Mammary epithelial cell (primary cell): Measurements from ENCODE around the gene NOLC1.

Experiments used
- EZH2 ChIP-seq: IDR thresholded peaks from 2 replicates; pipeline ENCODE4 v1.6.1; 2012; ENCODE audit warnings: low read length, inconsistent platforms, borderline replicate concordance
- TF ChIP-seq, protein P1 (sequence below), 2 donors: IDR thresholded peaks in 1 of 2; conservative IDR thresholded peaks in 1 of 2; 2 replicates each; pipeline ENCODE4 v1.5.1; 2011 to 2012; ENCODE audit warnings: inconsistent platforms in 2 of 2, low read length in 2 of 2, mild to moderate bottlenecking in 2 of 2, control low read depth in 1 of 2, low read depth in 1 of 2; ENCODE audit not compliant: insufficient read depth in 1 of 2; ENCODE audit errors: extremely low read depth in 1 of 2

DNA sequence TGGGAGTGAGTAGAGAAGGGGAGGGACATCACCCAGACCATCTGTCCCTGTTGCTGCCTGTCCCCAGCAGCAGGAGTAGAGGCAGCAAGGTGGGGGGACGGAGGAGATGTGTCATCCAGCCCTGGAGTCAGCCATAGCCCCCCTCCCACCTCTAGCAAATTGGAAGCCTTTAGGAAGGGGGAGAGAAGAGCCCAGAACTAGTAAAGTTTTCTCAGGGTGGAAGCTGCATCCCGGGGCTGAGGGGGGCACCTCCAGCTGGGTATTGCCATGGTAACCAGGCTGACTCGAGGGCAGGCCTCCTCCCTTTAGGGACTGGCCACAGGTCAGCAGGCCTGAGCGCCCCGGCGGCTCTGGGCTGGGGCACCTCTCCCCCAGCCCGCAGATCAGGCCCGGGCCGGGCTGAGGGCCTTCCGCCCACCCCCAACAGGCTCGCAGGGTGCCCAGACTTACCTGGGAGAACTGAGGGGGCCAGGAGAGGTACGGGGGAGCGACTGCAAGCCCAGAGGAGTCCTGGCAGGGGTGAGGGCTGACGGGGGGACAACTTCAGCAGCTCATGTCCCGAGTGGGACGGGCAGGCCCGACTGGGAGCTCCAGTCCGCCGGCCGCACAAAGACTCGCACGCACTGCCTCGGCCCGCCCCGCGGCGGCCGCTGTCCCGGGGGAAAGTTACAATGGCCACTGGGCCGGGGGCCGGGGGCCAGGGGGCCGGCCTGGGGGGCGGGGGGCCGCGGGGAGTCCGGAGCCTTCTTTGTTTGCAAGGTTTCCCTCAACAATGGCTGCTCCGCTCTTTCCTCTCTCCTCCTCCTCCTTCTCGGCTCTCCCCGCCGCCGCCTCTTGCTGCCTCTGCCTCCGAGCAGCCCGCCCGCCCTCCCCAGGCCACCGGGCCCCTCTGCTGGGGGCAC, 38.0 kb upstream of the NOLC1 start:
- TF ChIP-seq, protein P1, sequence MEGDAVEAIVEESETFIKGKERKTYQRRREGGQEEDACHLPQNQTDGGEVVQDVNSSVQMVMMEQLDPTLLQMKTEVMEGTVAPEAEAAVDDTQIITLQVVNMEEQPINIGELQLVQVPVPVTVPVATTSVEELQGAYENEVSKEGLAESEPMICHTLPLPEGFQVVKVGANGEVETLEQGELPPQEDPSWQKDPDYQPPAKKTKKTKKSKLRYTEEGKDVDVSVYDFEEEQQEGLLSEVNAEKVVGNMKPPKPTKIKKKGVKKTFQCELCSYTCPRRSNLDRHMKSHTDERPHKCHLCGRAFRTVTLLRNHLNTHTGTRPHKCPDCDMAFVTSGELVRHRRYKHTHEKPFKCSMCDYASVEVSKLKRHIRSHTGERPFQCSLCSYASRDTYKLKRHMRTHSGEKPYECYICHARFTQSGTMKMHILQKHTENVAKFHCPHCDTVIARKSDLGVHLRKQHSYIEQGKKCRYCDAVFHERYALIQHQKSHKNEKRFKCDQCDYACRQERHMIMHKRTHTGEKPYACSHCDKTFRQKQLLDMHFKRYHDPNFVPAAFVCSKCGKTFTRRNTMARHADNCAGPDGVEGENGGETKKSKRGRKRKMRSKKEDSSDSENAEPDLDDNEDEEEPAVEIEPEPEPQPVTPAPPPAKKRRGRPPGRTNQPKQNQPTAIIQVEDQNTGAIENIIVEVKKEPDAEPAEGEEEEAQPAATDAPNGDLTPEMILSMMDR (conservative IDR thresholded peaks at IDR 0.05 in 1 of 2, IDR thresholded peaks at IDR 0.05 in 1 of 2; ENCODE audit: extremely low read depth in 1 of 2, insufficient read depth in 1 of 2, low read depth in 1 of 2, low read length in 2 of 2) = no peak
- TF ChIP-seq EZH2 = no peak
